ENCODE results near the gene TMPRSS13.

DNA sequence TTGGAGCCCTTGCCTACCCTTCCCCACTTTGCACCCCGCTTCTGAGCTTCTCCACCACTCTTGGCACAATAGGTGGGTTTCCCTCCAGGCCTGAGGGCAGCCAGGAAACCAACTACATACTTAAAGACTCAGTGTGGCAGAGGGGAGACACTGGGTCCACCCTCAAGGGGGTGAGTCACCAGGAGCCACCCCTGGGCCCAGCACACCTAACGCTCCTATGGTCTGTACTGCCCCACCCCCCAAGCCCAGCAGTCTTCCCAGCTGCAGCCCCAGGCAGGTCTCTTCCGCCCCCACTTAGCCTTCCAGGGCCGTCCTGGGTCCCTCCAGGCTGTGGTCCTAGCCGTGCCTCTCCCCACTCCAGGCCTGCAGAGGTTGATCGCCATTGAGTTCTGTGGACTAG lies 3.2 kb upstream of the TMPRSS13 start:
- TF ChIP-seq CTCF (IDR thresholded peaks at IDR 0.05), result no peak
- TF ChIP-seq ZFX (IDR thresholded peaks at IDR 0.05; ENCODE audit: borderline replicate concordance), result no peak

All from 22Rv1 (cell line).